GM23248 (cell line): ENCODE data around the gene TGM6.

ENCODE experiments used
- EZH2 ChIP-seq: fragments of 200-600 bp; sonication (generic); IDR thresholded peaks from 2 replicates; pipeline ENCODE4 v1.6.1; 2018; ENCODE audit warnings: antibody characterized with exemption, mild to moderate bottlenecking; ENCODE audit not compliant: insufficient read depth, poor library complexity, severe bottlenecking
- EZH2phosphoT487 ChIP-seq: fragments of 200-600 bp; sonication (generic); IDR thresholded peaks from 2 replicates; pipeline ENCODE4 v1.6.1; 2018; ENCODE audit warnings: antibody characterized with exemption, moderate library complexity, mild to moderate bottlenecking, low read depth; ENCODE audit not compliant: insufficient read depth

- TF ChIP-seq EZH2phosphoT487 = no peak
- TF ChIP-seq EZH2 = no peak
Observed at GRCh38 chr20:2403291-2404052, 22.8 kb downstream of the TGM6 start.
